K562 (cell line): ENCODE data around the gene DNAJC9. TPM values are rescaled to one million over a fixed set of nuclear protein-coding genes. Genes with fewer than 3 reads are reported as not detected.

Experiments
- ATAC-seq: fragments of 200-7000 bp; cut with Tn5 transposase; 3 replicates; pipeline ENCODE4 v1.9.1; 2020; ENCODE audit warnings: moderate library complexity
- BruUV-seq: library from RNA; stranded (reverse); fragments of 400-500 nt; replicated peaks from 2 replicates; lab custom pipeline; 2021; lab: Mats Ljungman, UMichigan
- CTCF ChIA-PET: fragments of 300-600 bp; formaldehyde crosslinking; extraction: SDS; loops from one replicate; lab custom pipeline; 2021; ENCODE audit warnings: low intra/inter-chr PET ratio; lab: Yijun Ruan, JAX
- POLR2A ChIA-PET: fragments of 300-600, 350-650 bp; sonication (Branson Sonifier 250); formaldehyde crosslinking; extraction: SDS; loops from one replicate; lab custom pipeline; 2021; ENCODE audit warnings: antibody characterized with exemption, inconsistent platforms; lab: Yijun Ruan, JAX
- DNase-seq, 4 experiments: peaks; one replicate each; pipeline versions ENCODE4 v3.0.0 to v3.0.0-alpha.2; 2011 to 2018; ENCODE audit warnings: low spot score in 3 of 4, mixed read lengths in 3 of 4; ENCODE audit errors: extremely low read depth in 1 of 4
- FAIRE-seq: peaks from 2 replicates; lab custom pipeline; 2011; peaks lifted over from hg19 to GRCh38; lab: Jason Lieb, UNC
- H2AFZ ChIP-seq: 2 replicates; pipeline ENCODE4 v1.6.0; 2011; ENCODE audit warnings: low read depth, low read length, control low read depth, inconsistent platforms
- H3K27ac ChIP-seq: fragments of 200-600 bp; 3 replicates; pipeline ENCODE4 v1.8.0; 2011; ENCODE audit warnings: low read depth, mild to moderate bottlenecking, control low read depth, inconsistent platforms, low read length, moderate library complexity, mixed read lengths; ENCODE audit errors: extremely low read depth
- H3K27me3 ChIP-seq, 2 experiments: fragments of 300-600 bp in 1 of 2; 2 replicates in 1 of 2; 3 replicates in 1 of 2; pipeline versions ENCODE4 v1.6.0 to v1.8.0; 2011; ENCODE audit warnings: inconsistent platforms in 2 of 2, low read length in 2 of 2, mild to moderate bottlenecking in 1 of 2, mixed read lengths in 1 of 2, moderate library complexity in 1 of 2; ENCODE audit not compliant: control insufficient read depth in 2 of 2, insufficient read depth in 2 of 2
- H3K36me3 ChIP-seq: fragments of 300-600 bp; 3 replicates; pipeline ENCODE4 v1.8.0; 2011; ENCODE audit warnings: mild to moderate bottlenecking, low read length, inconsistent platforms; ENCODE audit not compliant: control insufficient read depth, insufficient read depth
- H3K4me1 ChIP-seq, 2 experiments: fragments of 200-600 bp in 1 of 2; replicated peaks in 1 of 2; 2 replicates in 1 of 2; 3 replicates in 1 of 2; pipeline versions ENCODE4 v1.5.1 to v1.8.0; 2011; ENCODE audit warnings: inconsistent platforms in 2 of 2, low read length in 2 of 2, mild to moderate bottlenecking in 1 of 2, mixed read lengths in 1 of 2, moderate library complexity in 1 of 2; ENCODE audit not compliant: control insufficient read depth in 2 of 2, insufficient read depth in 2 of 2
- H3K4me2 ChIP-seq: 2 replicates; pipeline ENCODE4 v1.6.1; 2011; ENCODE audit warnings: low read length, control low read depth, inconsistent platforms, mixed read lengths; ENCODE audit not compliant: insufficient read depth
- H3K4me3 ChIP-seq: fragments of 200-600 bp; sonication (generic), shearing (Covaris generic); 2 replicates; pipeline ENCODE4 v1.5.1; 2016; ENCODE audit warnings: control low read depth, inconsistent platforms
- H3K79me2 ChIP-seq: fragments of 200-600 bp; 3 replicates; pipeline ENCODE4 v1.8.0; 2011; ENCODE audit warnings: low read length, inconsistent platforms; ENCODE audit not compliant: control insufficient read depth, insufficient read depth
- H3K9ac ChIP-seq, 2 experiments: 2 replicates each; pipeline versions ENCODE4 v1.6.0 to v1.6.1; 2011; ENCODE audit warnings: low read depth in 2 of 2, low read length in 2 of 2, control low read depth in 1 of 2, inconsistent platforms in 1 of 2, mild to moderate bottlenecking in 1 of 2, mixed read lengths in 1 of 2; ENCODE audit not compliant: insufficient read depth in 1 of 2
- H3K9me1 ChIP-seq: one replicate; pipeline ENCODE4 v1.6.0; 2011; ENCODE audit warnings: inconsistent platforms, mild to moderate bottlenecking, low read length, moderate library complexity; ENCODE audit not compliant: control insufficient read depth, insufficient read depth
- H3K9me3 ChIP-seq: replicated peaks from 2 replicates; pipeline ENCODE4 v1.5.1; 2011; ENCODE audit warnings: low read depth, low read length, inconsistent platforms; ENCODE audit not compliant: control insufficient read depth, insufficient read depth
- H4K20me1 ChIP-seq: replicated peaks from 2 replicates; pipeline ENCODE4 v1.6.1; 2011; ENCODE audit warnings: low read length, inconsistent platforms, mixed read lengths; ENCODE audit not compliant: control insufficient read depth, insufficient read depth
- ATF4 ChIP-seq: fragments of 450-650 bp; formaldehyde crosslinking; IDR thresholded peaks from 2 replicates; pipeline ENCODE4 v1.4.0; 2022; ENCODE audit warnings: mild to moderate bottlenecking, moderate library complexity
- BCL6 ChIP-seq: fragments of 250-450 bp; sonication (Bioruptor Pico); IDR thresholded peaks from 2 replicates; pipeline ENCODE4 v1.4.0; 2020
- CTCF ChIP-seq, 3 experiments: IDR thresholded peaks in 2 of 3; conservative IDR thresholded peaks in 1 of 3; 2 replicates each; pipeline ENCODE4 v1.5.1; 2011 to 2012; ENCODE audit warnings: low read length in 3 of 3, mild to moderate bottlenecking in 3 of 3, control low read depth in 2 of 3, improper control_type of control experiment in 1 of 3, inconsistent platforms in 1 of 3, low read depth in 1 of 3, mixed read lengths in 1 of 3, moderate library complexity in 1 of 3; ENCODE audit not compliant: insufficient read depth in 2 of 3
- EHMT2 ChIP-seq: fragments of 450-650 bp; IDR thresholded peaks from 2 replicates; pipeline ENCODE4 v1.6.1; 2018; ENCODE audit warnings: antibody characterized with exemption
- FOXK2 ChIP-seq, 2 experiments: fragments of 450-650 bp; IDR thresholded peaks in 1 of 2; conservative IDR thresholded peaks in 1 of 2; 2 replicates each; pipeline ENCODE4 v1.6.1; 2016; ENCODE audit warnings: low read depth in 2 of 2, mild to moderate bottlenecking in 1 of 2
- MAFF ChIP-seq: IDR thresholded peaks from 2 replicates; pipeline ENCODE4 v1.6.1; 2012; ENCODE audit warnings: low read length, improper control_type of control experiment
- MAFG ChIP-seq: fragments of 450-650 bp; conservative IDR thresholded peaks from 2 replicates; pipeline ENCODE4 v1.6.1; 2016; ENCODE audit warnings: missing genetic modification characterization, missing compliant biosample characterization
- MAFK ChIP-seq: IDR thresholded peaks from 2 replicates; pipeline ENCODE4 v1.6.1; 2011; ENCODE audit warnings: low read length, improper control_type of control experiment
- NCOR1 ChIP-seq: fragments of 450-650 bp; IDR thresholded peaks from 2 replicates; pipeline ENCODE4 v1.6.1; 2016; ENCODE audit warnings: mild to moderate bottlenecking, moderate library complexity
- SMAD4 ChIP-seq: fragments of 250-450 bp; sonication (Bioruptor Pico); conservative IDR thresholded peaks from 2 replicates; pipeline ENCODE4 v1.8.0; 2021; ENCODE audit warnings: inconsistent platforms, mild to moderate bottlenecking, moderate library complexity
- U2AF2 ChIP-seq: fragments of 200-400 bp; formaldehyde crosslinking; optimal IDR thresholded peaks from 2 replicates; pipeline ENCODE3; 2017; ENCODE audit warnings: low read depth, mild to moderate bottlenecking, low read length
- ZNF212 ChIP-seq: fragments of 450-650 bp; formaldehyde crosslinking; IDR thresholded peaks from 2 replicates; pipeline ENCODE4 v1.4.0; 2020; ENCODE audit warnings: mild to moderate bottlenecking
- ZNF316 ChIP-seq: fragments of 450-650 bp; IDR thresholded peaks from 2 replicates; pipeline ENCODE4 v1.6.1; 2016
- ZNF583 ChIP-seq: fragments of 250-450 bp; sonication (Bioruptor Pico); IDR thresholded peaks from 2 replicates; pipeline ENCODE4 v1.4.0; 2020
- ZNF592 ChIP-seq: fragments of 450-650 bp; IDR thresholded peaks from 2 replicates; pipeline ENCODE4 v1.6.1; 2017; ENCODE audit warnings: antibody characterized with exemption, mild to moderate bottlenecking
- WGBS: fragments of 100-300 bp; shearing (Covaris generic); methylation state at CpG from one replicate; pipeline ENCODE4 v1.1.6; 2016; ENCODE audit warnings: low coverage, mixed read lengths; ENCODE audit not compliant: insufficient coverage; ENCODE audit errors: missing lambda C conversion rate; 5-methylcytosine and 5-hydroxymethylcytosine counted together
- in situ Hi-C: fragments of 300-500 bp; cut with MboI; formaldehyde crosslinking; loops from 4 replicates; pipeline ENCODE4 v1.15.0; 2018; ENCODE audit warnings: inconsistent platforms, mixed read lengths
- intact Hi-C: fragments of 100-400 bp; cut with micrococcal nuclease; formaldehyde crosslinking; loops from 2 replicates; pipeline ENCODE4 v1.14.2; 2022
- polyA plus RNA-seq, 8 experiments: library from polyadenylated mRNA; depleted of rRNA in 4 of 8; stranded (reverse) in 5 of 8; unstranded in 3 of 8; fragments of >200 nt; fragmentation: Nextera tagmentation in 2 of 8; fragmentation: Illumina TruSeq in 1 of 8; extraction: Ambion mirVana in 2 of 8; extraction: Trizol in 1 of 8; gene quantifications; 2 replicates each; pipeline versions ENCODE4 v1.2.1 to v1.2.3, GENCODE V29; 2011 to 2014; ENCODE audit warnings: inconsistent platforms in 1 of 8, missing spikeins in 1 of 8
- total RNA-seq, 7 experiments: library from RNA; depleted of rRNA in 6 of 7; stranded (reverse); fragments of >200 nt in 6 of 7; fragmentation: Illumina TruSeq in 2 of 7; extraction: Trizol in 2 of 7; gene quantifications; 2 replicates each; pipeline versions ENCODE4 v1.2.1 to v1.2.3, GENCODE V29; 2011 to 2021; ENCODE audit warnings: low replicate concordance in 1 of 7

DNAJC9 gene
- total and polyA plus RNA-seq, 9 of the 15 experiments (the other 6 are each of a cell fraction or from before 2014, with no cell fraction given): 66.7 to 133 (median 102) TPM

GRCh38 chr10:73264423-73264822 is 17.4 kb upstream of the DNAJC9 start (continued):
- TF ChIP-seq ATF4 (CRISPR knock-in tag) (no peak), BCL6 (no peak), U2AF2 (no peak), ZNF583 (no peak), MAFG (peak; percentile 79), ZNF316 (peak; percentile 92), MAFK (peak; percentile 40; the same call in 1 of the 2 replicates), MAFF (peak; percentile 37; the same call in 1 of the 2 replicates)

- POLR2A ChIA-PET: interaction anchor here (0.9 to 4.1 kb wide), 6 partner anchors 9 to 30 kb away, joined by 3 to 26 read pairs (median 6); partner anchors contain the start of genes DNAJC9 and MRPS16
- H2AFZ ChIP-seq: peak overlapping the region; percentile 21; the same call in 1 of the 2 replicates
- TF ChIP-seq SMAD4 (CRISPR knock-in tag): 0 out of 2 replicates have a peak, but pooled peaks have one; percentile 9
- TF ChIP-seq FOXK2 (conservative IDR thresholded peaks at IDR 0.05 in 1 of 2, IDR thresholded peaks at IDR 0.05 in 1 of 2; ENCODE audit: low read depth in 2 of 2): no peak
- 0 out of 2 replicates have a peak, but pooled peaks have one; percentile 30 for TF ChIP-seq ZNF212 (CRISPR knock-in tag)
- peak; percentile 27; the same call in 1 of the 2 replicates for TF ChIP-seq ZNF592
- TF ChIP-seq CTCF (IDR thresholded peaks at IDR 0.05 in 2 of 3, conservative IDR thresholded peaks at IDR 0.05 in 1 of 3; ENCODE audit: insufficient read depth in 2 of 3, low read depth in 1 of 3, low read length in 3 of 3): peak; percentile 49 to 75 (median 64); a peak in 4 of 6 replicates
- no peak for TF ChIP-seq EHMT2
- no peak for TF ChIP-seq NCOR1
Observed at GRCh38 chr10:73263693-73264347, 16.8 kb upstream of the DNAJC9 start.

More at GRCh38 chr10:73263693-73264347, 16.8 kb upstream of the DNAJC9 start:
- Histone ChIP-seq H3K36me3 (no peaks in the 10 kb centered on the region), H3K9me1 (no peaks in the 10 kb centered on the region), H3K27me3 (no peaks in the 10 kb centered on the region), H3K4me2 (no peak overlapping the region), H3K79me2 (no peaks in the 10 kb centered on the region), H3K4me1 (peaks cover 0 to 7% of the 10 kb centered on the region in 2 experiments; a peak in 2 of 5 replicates), H4K20me1 (no peaks in the 10 kb centered on the region), H3K27ac (no peak overlapping the region), H3K4me3 (no peak overlapping the region), H3K9ac (no peak overlapping the region), H3K9me3 (peaks cover 10% of the 10 kb centered on the region; the same call in 1 of the 2 replicates)
- DNase-seq: peak in 3 of 4 experiments; percentile 17 to 39 (median 21)
- ATAC-seq: peak; percentile 55; the same call in 2 of the 3 replicates
- in situ Hi-C loops (no loop called here), intact Hi-C loops (loop anchor here (1.0 kb wide), 2 partner anchors 265 to 380 kb away; no protein-coding TSS in a partner anchor)
- FAIRE-seq: peak; percentile 73
- CTCF ChIA-PET: interaction anchor here (1.1 to 2.1 kb wide), 2 partner anchors 378 to 380 kb away, joined by 4 to 13 read pairs; no protein-coding TSS in a partner anchor
- 0% methylated on average over 1 of the region's 1 CpG for WGBS
- no TSS peak for BruUV-seq
